Peyer's patch (tissue), 4 donors: ENCODE results near the gene DND1.

Source experiments
- POLR2A ChIP-seq, 2 donors: fragments of 450-650 bp; IDR thresholded peaks; one replicate each; pipeline ENCODE4 v1.5.1; 2017; ENCODE audit warnings: antibody characterized with exemption in 2 of 2, mild to moderate bottlenecking in 2 of 2, moderate library complexity in 2 of 2
- TF ChIP-seq, protein P1 (sequence below), 6 experiments: fragments of 450-650 bp in 4 of 6; fragments of 200-600 bp in 2 of 6; sonication (generic) in 1 of 6; IDR thresholded peaks; one replicate each; pipeline ENCODE4 v1.5.1; 2017 to 2019; ENCODE audit warnings: antibody characterized with exemption in 6 of 6, mild to moderate bottlenecking in 3 of 6, moderate library complexity in 1 of 6

DNA sequence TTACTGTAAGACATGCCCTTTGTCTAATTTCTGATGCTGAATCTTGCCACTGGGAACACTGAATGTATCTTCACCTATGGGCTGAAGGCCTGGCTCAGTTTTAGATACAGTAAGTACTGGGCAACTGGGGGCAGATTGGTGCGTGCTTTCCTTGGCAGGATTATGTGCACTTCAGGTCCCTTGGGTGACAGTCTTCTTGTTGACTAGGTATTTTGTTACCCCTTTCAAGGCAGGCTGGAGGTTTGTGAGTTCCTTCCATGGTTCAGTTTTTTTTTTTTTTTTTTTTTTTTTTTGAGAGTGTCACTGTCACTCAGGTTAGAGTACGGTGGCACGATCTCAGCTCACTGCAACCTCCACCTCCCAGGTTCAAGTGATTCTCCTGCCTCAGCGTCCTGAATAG lies 34.4 kb upstream of the DND1 start:
- TF ChIP-seq, protein P1, sequence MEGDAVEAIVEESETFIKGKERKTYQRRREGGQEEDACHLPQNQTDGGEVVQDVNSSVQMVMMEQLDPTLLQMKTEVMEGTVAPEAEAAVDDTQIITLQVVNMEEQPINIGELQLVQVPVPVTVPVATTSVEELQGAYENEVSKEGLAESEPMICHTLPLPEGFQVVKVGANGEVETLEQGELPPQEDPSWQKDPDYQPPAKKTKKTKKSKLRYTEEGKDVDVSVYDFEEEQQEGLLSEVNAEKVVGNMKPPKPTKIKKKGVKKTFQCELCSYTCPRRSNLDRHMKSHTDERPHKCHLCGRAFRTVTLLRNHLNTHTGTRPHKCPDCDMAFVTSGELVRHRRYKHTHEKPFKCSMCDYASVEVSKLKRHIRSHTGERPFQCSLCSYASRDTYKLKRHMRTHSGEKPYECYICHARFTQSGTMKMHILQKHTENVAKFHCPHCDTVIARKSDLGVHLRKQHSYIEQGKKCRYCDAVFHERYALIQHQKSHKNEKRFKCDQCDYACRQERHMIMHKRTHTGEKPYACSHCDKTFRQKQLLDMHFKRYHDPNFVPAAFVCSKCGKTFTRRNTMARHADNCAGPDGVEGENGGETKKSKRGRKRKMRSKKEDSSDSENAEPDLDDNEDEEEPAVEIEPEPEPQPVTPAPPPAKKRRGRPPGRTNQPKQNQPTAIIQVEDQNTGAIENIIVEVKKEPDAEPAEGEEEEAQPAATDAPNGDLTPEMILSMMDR (IDR thresholded peaks at IDR 0.05), result no peak
- TF ChIP-seq POLR2A (IDR thresholded peaks at IDR 0.05), result no peak
